HEK293 (cell line): ENCODE measurements around the gene LRBA.
A peak's percentile ranks its signal among the peaks of the same experiment; 100 is the strongest.

Experiments used
- CTCF ChIA-PET: fragments of 350-600 bp; formaldehyde crosslinking; extraction: SDS; loops from one replicate; lab custom pipeline; 2021; ENCODE audit warnings: antibody characterized with exemption; lab: Yijun Ruan, JAX
- POLR2A ChIA-PET: fragments of 300-600 bp; formaldehyde crosslinking; extraction: SDS; loops from one replicate; lab custom pipeline; 2020; ENCODE audit warnings: antibody characterized with exemption, inconsistent platforms; lab: Yijun Ruan, JAX
- H3K27ac ChIP-seq: fragments of 200-500 bp; sonication (Bioruptor generic); 2 replicates; pipeline ENCODE4 v1.5.1; 2014; ENCODE audit warnings: low read depth, low read length, control low read depth, inconsistent platforms; ENCODE audit errors: extremely low read depth
- H3K36me3 ChIP-seq, 2 experiments: fragments of 200-500 bp in 1 of 2; sonication (Bioruptor generic) in 1 of 2; 1 replicate in 1 of 2; 2 replicates in 1 of 2; pipeline ENCODE4 v1.5.1; 2014 to 2017; ENCODE audit warnings: inconsistent platforms in 2 of 2, low read length in 2 of 2; ENCODE audit not compliant: control insufficient read depth in 2 of 2, insufficient read depth in 1 of 2
- H3K4me1 ChIP-seq: fragments of 200-500 bp; sonication (Bioruptor generic); 2 replicates; pipeline ENCODE4 v1.5.1; 2014; ENCODE audit warnings: mild to moderate bottlenecking, low read length, inconsistent platforms; ENCODE audit not compliant: control insufficient read depth, insufficient read depth
- H3K4me3 ChIP-seq: 2 replicates; pipeline ENCODE4 v1.5.1; 2011; ENCODE audit warnings: low read depth, mild to moderate bottlenecking, control low read depth, low read length, moderate library complexity
- H3K9me3 ChIP-seq: fragments of 200-500 bp; sonication (Bioruptor generic); 2 replicates; pipeline ENCODE4 v1.5.1; 2014; ENCODE audit warnings: low read depth, low read length, inconsistent platforms; ENCODE audit not compliant: control insufficient read depth, insufficient read depth
- GLIS1 ChIP-seq: fragments of 450-650 bp; formaldehyde crosslinking; IDR thresholded peaks from 2 replicates; pipeline ENCODE4 v1.5.1; 2016; ENCODE audit warnings: missing biosample characterization, missing genetic modification characterization
- KLF1 ChIP-seq: fragments of 450-650 bp; formaldehyde crosslinking; IDR thresholded peaks from 2 replicates; pipeline ENCODE4 v1.5.1; 2016; ENCODE audit warnings: missing biosample characterization, missing genetic modification characterization
- KLF10 ChIP-seq: fragments of 450-650 bp; IDR thresholded peaks from 2 replicates; pipeline ENCODE4 v1.5.1; 2018; ENCODE audit warnings: missing biosample characterization, mild to moderate bottlenecking, missing genetic modification characterization
- MEIS1 ChIP-seq: sonication (generic); formaldehyde crosslinking; IDR thresholded peaks from 2 replicates; pipeline ENCODE4 v1.8.1; 2022; ENCODE audit warnings: missing genetic modification reagents, mild to moderate bottlenecking, borderline replicate concordance
- OVOL3 ChIP-seq: fragments of 450-650 bp; formaldehyde crosslinking; IDR thresholded peaks from 2 replicates; pipeline ENCODE4 v1.5.1; 2016; ENCODE audit warnings: missing biosample characterization, missing genetic modification characterization
- PRDM1 ChIP-seq: fragments of 450-650 bp; formaldehyde crosslinking; IDR thresholded peaks from 2 replicates; pipeline ENCODE4; 2016; ENCODE audit warnings: missing biosample characterization, missing genetic modification characterization
- TCF7L2 ChIP-seq: IDR thresholded peaks from 2 replicates; pipeline ENCODE4 v1.6.1; 2011; ENCODE audit warnings: low read depth, mild to moderate bottlenecking, inconsistent platforms, low read length, moderate library complexity, borderline replicate concordance
- ZNF324 ChIP-seq: fragments of 450-650 bp; formaldehyde crosslinking; IDR thresholded peaks from 2 replicates; pipeline ENCODE4 v1.5.1; 2016; ENCODE audit warnings: missing biosample characterization, missing genetic modification characterization
- ZNF350 ChIP-seq: fragments of 450-650 bp; formaldehyde crosslinking; IDR thresholded peaks from 2 replicates; pipeline ENCODE4 v1.5.0; 2017; ENCODE audit warnings: missing biosample characterization, mild to moderate bottlenecking, missing genetic modification characterization
- ZNF404 ChIP-seq: fragments of 450-650 bp; formaldehyde crosslinking; IDR thresholded peaks from 2 replicates; pipeline ENCODE4 v1.5.1; 2017; ENCODE audit warnings: missing biosample characterization, missing genetic modification characterization
- ZNF473 ChIP-seq: fragments of 450-650 bp; formaldehyde crosslinking; IDR thresholded peaks from 2 replicates; pipeline ENCODE4 v1.5.1; 2017; ENCODE audit warnings: missing biosample characterization, missing genetic modification characterization
- ZNF521 ChIP-seq: fragments of 450-650 bp; formaldehyde crosslinking; IDR thresholded peaks from 2 replicates; pipeline ENCODE4 v1.5.1; 2017; ENCODE audit warnings: missing biosample characterization, mild to moderate bottlenecking, missing genetic modification characterization
- ZNF529 ChIP-seq: fragments of 450-650 bp; formaldehyde crosslinking; IDR thresholded peaks from 2 replicates; pipeline ENCODE4 v1.5.1; 2017; ENCODE audit warnings: missing genetic modification characterization, missing biosample characterization; ENCODE audit not compliant: insufficient replicate concordance
- ZNF596 ChIP-seq: fragments of 450-650 bp; IDR thresholded peaks from 2 replicates; pipeline ENCODE4 v1.5.0; 2018; ENCODE audit warnings: missing biosample characterization, mild to moderate bottlenecking, missing genetic modification characterization, moderate library complexity
- ZNF610 ChIP-seq: fragments of 450-650 bp; formaldehyde crosslinking; IDR thresholded peaks from 2 replicates; pipeline ENCODE4 v1.5.1; 2016; ENCODE audit warnings: missing biosample characterization, missing genetic modification characterization, borderline replicate concordance
- TF ChIP-seq, protein P1 (sequence below): fragments of 450-650 bp; formaldehyde crosslinking; IDR thresholded peaks from 2 replicates; pipeline ENCODE4 v1.5.1; 2016; ENCODE audit warnings: missing biosample characterization, missing genetic modification characterization
- TF ChIP-seq, protein P2 (sequence below): fragments of 450-650 bp; formaldehyde crosslinking; IDR thresholded peaks from 2 replicates; pipeline ENCODE4 v1.5.1; 2016; ENCODE audit warnings: missing biosample characterization, missing genetic modification characterization
- TF ChIP-seq, protein P3 (sequence below): IDR thresholded peaks from 2 replicates; pipeline ENCODE4 v1.6.1; 2011; ENCODE audit warnings: mild to moderate bottlenecking, low read depth, low read length, borderline replicate concordance
- TF ChIP-seq, protein P4 (sequence below): fragments of 450-650 bp; formaldehyde crosslinking; IDR thresholded peaks from 2 replicates; pipeline ENCODE4 v1.5.1; 2016; ENCODE audit warnings: missing biosample characterization, missing genetic modification characterization

The LRBA gene

GRCh38 chr4:150949342-150949741 lies 65.7 kb downstream of the LRBA start:
- Histone ChIP-seq H3K4me3 (no peak overlapping the region), H3K27ac (no peak overlapping the region), H3K9me3 (no peaks in the 10 kb centered on the region), H3K4me1 (0 out of 2 replicates have a peak, but pooled peaks cover 2% of the 10 kb centered on the region), H3K36me3 (no peaks in the 10 kb centered on the region)
- CTCF ChIA-PET = interaction anchor here (0.6 to 0.7 kb wide), 2 partner anchors 10 to 423 kb away, joined by 3 to 6 read pairs; no protein-coding TSS in a partner anchor
- POLR2A ChIA-PET = no interaction called here
- TF ChIP-seq ZNF529 (tag by site-specific recombination) = peak; percentile 95
- TF ChIP-seq ZNF610 (tag by site-specific recombination) = no peak

DNA sequence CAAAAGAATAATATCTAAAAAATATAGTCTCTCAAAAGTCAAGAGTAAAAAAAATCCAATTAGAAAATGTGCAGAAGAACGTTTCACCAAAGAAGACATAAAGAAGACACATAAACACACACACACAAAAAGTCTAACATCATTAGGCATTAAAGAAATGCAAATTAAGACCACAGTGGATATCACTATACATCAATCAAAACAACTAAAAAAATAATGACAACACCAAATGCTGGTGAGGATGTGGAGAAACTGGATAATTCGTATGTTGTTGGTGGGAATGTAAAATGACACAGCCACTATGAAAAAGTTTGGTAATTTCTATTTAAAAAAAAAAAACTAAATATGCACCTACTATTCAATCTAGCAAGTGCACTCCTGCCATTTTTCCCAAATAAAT lies 66.4 kb downstream of the LRBA start:
- CTCF ChIA-PET = interaction anchor here (0.6 to 0.7 kb wide), 3 partner anchors 11 to 423 kb away, joined by 3 to 6 read pairs (median 5); no protein-coding TSS in a partner anchor
- TF ChIP-seq GLIS1 (tag by site-specific recombination) (no peak), ZNF521 (tag by site-specific recombination) (no peak), MEIS1 (CRISPR knock-in tag) (no peak), ZNF350 (tag by site-specific recombination) (no peak), TCF7L2 (no peak)
- TF ChIP-seq, all 188 proteins: peak for 0

GRCh38 chr4:150948074-150948473 lies 67.0 kb downstream of the LRBA start:
- ChIA-PET POLR2A (no interaction called here), CTCF (interaction anchor here (0.6 kb wide), 1 partner anchor 10 kb away, joined by 5 read pairs; no protein-coding TSS in a partner anchor)
- Histone ChIP-seq H3K9me3 (no peaks in the 10 kb centered on the region), H3K27ac (no peak overlapping the region), H3K4me3 (no peak overlapping the region)
- TF ChIP-seq, protein P1, sequence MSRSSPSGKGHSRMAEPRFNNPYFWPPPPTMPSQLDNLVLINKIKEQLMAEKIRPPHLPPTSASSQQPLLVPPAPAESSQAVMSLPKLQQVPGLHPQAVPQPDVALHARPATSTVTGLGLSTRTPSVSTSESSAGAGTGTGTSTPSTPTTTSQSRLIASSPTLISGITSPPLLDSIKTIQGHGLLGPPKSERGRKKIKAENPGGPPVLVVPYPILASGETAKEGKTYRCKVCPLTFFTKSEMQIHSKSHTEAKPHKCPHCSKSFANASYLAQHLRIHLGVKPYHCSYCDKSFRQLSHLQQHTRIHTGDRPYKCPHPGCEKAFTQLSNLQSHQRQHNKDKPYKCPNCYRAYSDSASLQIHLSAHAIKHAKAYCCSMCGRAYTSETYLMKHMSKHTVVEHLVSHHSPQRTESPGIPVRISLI = no peak
- TF ChIP-seq PRDM1 (tag by site-specific recombination) (no peak), ZNF596 (no peak)
- TF ChIP-seq, protein P2, sequence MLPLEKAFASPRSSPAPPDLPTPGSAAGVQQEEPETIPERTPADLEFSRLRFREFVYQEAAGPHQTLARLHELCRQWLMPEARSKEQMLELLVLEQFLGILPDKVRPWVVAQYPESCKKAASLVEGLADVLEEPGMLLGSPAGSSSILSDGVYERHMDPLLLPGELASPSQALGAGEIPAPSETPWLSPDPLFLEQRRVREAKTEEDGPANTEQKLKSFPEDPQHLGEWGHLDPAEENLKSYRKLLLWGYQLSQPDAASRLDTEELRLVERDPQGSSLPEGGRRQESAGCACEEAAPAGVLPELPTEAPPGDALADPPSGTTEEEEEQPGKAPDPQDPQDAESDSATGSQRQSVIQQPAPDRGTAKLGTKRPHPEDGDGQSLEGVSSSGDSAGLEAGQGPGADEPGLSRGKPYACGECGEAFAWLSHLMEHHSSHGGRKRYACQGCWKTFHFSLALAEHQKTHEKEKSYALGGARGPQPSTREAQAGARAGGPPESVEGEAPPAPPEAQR (tag by site-specific recombination) = no peak
- TF ChIP-seq, all 188 proteins: peak for 0
- Histone ChIP-seq H3K4me1 (peaks cover 5% of the 10 kb centered on the region; the same call in 1 of the 2 replicates), H3K36me3 (no peaks in the 10 kb centered on the region)

More for the DNA sequence above, 66.4 kb downstream of the LRBA start:
- Histone ChIP-seq H3K36me3 (no peaks in the 10 kb centered on the region), H3K4me1 (0 out of 2 replicates have a peak, but pooled peaks cover 2% of the 10 kb centered on the region), H3K9me3 (no peaks in the 10 kb centered on the region), H3K27ac (no peak overlapping the region), H3K4me3 (no peak overlapping the region)
- POLR2A ChIA-PET = no interaction called here

DNA sequence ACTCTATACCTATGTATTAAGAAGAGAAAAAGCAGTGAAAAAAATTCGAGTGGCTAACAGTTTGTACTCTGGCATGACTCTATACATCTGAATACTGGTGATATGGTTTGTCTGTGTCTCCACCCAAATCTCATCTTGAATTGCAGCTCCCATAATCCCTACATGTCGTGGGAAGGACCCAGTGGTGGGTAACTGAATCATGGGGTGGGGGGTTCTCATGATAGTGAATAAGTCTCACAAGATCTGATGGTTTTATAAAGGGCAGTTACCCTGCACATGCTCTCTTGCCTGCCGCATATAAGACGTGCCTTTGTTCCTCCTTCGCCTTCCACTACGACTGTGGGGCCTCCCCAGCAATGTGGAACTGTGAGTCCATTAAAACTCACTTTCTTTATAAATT lies 70.4 kb downstream of the LRBA start:
- ChIA-PET POLR2A (no interaction called here), CTCF (interaction anchor here (1.4 kb wide), 1 partner anchor 17 kb away, joined by 3 read pairs; no protein-coding TSS in a partner anchor)
- Histone ChIP-seq H3K9me3 (no peaks in the 10 kb centered on the region), H3K27ac (no peak overlapping the region), H3K4me1 (peaks cover 3% of the 10 kb centered on the region; the same call in 1 of the 2 replicates), H3K36me3 (no peaks in the 10 kb centered on the region), H3K4me3 (no peak overlapping the region)
- TF ChIP-seq KLF1 (tag by site-specific recombination) = no peak
- TF ChIP-seq KLF10 (tag by site-specific recombination) = no peak
- TF ChIP-seq, protein P3, sequence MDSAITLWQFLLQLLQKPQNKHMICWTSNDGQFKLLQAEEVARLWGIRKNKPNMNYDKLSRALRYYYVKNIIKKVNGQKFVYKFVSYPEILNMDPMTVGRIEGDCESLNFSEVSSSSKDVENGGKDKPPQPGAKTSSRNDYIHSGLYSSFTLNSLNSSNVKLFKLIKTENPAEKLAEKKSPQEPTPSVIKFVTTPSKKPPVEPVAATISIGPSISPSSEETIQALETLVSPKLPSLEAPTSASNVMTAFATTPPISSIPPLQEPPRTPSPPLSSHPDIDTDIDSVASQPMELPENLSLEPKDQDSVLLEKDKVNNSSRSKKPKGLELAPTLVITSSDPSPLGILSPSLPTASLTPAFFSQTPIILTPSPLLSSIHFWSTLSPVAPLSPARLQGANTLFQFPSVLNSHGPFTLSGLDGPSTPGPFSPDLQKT = no peak
- no peak for TF ChIP-seq MEIS1 (CRISPR knock-in tag)
- no peak for TF ChIP-seq ZNF324
- TF ChIP-seq ZNF473 (tag by site-specific recombination) = no peak
- TF ChIP-seq OVOL3 (tag by site-specific recombination) = no peak
- TF ChIP-seq ZNF521 (tag by site-specific recombination) = no peak
- TF ChIP-seq, protein P4, sequence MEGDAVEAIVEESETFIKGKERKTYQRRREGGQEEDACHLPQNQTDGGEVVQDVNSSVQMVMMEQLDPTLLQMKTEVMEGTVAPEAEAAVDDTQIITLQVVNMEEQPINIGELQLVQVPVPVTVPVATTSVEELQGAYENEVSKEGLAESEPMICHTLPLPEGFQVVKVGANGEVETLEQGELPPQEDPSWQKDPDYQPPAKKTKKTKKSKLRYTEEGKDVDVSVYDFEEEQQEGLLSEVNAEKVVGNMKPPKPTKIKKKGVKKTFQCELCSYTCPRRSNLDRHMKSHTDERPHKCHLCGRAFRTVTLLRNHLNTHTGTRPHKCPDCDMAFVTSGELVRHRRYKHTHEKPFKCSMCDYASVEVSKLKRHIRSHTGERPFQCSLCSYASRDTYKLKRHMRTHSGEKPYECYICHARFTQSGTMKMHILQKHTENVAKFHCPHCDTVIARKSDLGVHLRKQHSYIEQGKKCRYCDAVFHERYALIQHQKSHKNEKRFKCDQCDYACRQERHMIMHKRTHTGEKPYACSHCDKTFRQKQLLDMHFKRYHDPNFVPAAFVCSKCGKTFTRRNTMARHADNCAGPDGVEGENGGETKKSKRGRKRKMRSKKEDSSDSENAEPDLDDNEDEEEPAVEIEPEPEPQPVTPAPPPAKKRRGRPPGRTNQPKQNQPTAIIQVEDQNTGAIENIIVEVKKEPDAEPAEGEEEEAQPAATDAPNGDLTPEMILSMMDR = no peak
- no peak for TF ChIP-seq ZNF404 (tag by site-specific recombination)
